ENCODE measurements around the gene AFF2.

DNA sequence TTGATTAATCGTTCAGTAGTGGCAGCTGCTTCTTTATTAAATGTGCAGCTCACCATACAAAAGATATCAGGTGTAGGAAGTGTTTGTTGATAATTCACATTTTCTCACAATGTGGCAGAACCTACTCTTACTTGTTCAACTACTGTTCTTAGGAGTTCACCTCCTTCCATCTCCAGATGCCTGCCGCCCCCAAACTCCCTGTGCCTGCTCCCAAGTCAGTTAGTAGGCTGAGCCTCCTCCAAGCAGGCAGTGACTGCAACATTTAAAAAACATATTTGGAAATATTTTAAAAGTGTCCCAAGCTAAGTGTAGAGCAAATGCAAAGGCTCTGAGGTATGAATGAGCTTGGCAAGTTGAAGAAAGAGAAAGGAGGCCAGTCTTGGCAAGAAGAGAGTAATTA, 100.2 kb downstream of the AFF2 start:
- TF ChIP-seq, protein P1, sequence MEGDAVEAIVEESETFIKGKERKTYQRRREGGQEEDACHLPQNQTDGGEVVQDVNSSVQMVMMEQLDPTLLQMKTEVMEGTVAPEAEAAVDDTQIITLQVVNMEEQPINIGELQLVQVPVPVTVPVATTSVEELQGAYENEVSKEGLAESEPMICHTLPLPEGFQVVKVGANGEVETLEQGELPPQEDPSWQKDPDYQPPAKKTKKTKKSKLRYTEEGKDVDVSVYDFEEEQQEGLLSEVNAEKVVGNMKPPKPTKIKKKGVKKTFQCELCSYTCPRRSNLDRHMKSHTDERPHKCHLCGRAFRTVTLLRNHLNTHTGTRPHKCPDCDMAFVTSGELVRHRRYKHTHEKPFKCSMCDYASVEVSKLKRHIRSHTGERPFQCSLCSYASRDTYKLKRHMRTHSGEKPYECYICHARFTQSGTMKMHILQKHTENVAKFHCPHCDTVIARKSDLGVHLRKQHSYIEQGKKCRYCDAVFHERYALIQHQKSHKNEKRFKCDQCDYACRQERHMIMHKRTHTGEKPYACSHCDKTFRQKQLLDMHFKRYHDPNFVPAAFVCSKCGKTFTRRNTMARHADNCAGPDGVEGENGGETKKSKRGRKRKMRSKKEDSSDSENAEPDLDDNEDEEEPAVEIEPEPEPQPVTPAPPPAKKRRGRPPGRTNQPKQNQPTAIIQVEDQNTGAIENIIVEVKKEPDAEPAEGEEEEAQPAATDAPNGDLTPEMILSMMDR (IDR thresholded peaks at IDR 0.05 in 8 of 11, conservative IDR thresholded peaks at IDR 0.05 in 3 of 11), result no peak
- TF ChIP-seq POLR2A (IDR thresholded peaks at IDR 0.05) (no peak), POLR2AphosphoS5 (IDR thresholded peaks at IDR 0.05) (no peak)
